BE2C (cell line): ENCODE measurements around the gene C20orf202.

ENCODE experiments used
- DNase-seq: peaks from one replicate; pipeline ENCODE4 v3.0.0-alpha.2; 2020
- H3K27me3 ChIP-seq: fragments of 250-450 bp; sonication (Bioruptor Pico); 2 replicates; pipeline ENCODE4 v1.5.1; 2020; ENCODE audit warnings: mild to moderate bottlenecking
- H3K36me3 ChIP-seq: fragments of 250-450 bp; sonication (Bioruptor Pico); 2 replicates; pipeline ENCODE4 v1.5.1; 2020; ENCODE audit warnings: mild to moderate bottlenecking
- H3K4me1 ChIP-seq: fragments of 250-450 bp; sonication (Bioruptor Pico); 2 replicates; pipeline ENCODE4 v1.5.1; 2020
- H3K4me3 ChIP-seq: 2 replicates; pipeline ENCODE4 v1.5.1; 2011; ENCODE audit warnings: low read depth, low read length
- H3K9me3 ChIP-seq: fragments of 250-450 bp; sonication (Bioruptor Pico); 2 replicates; pipeline ENCODE4 v1.5.1; 2020
- CTCF ChIP-seq: IDR thresholded peaks from 2 replicates; pipeline ENCODE4 v1.5.1; 2012; ENCODE audit warnings: mild to moderate bottlenecking, low read depth, low read length

The C20orf202 gene

GRCh38 chr20:1178623-1179022, 24.6 kb upstream of the C20orf202 start:
- H3K4me3 ChIP-seq = no peak overlapping the region
- DNase-seq = no peak
- H3K27me3 ChIP-seq = 0 out of 2 replicates have a peak, but pooled peaks cover 6% of the 10 kb centered on the region
- H3K36me3 ChIP-seq = no peaks in the 10 kb centered on the region
- H3K4me1 ChIP-seq = no peaks in the 10 kb centered on the region
- no peaks in the 10 kb centered on the region for H3K9me3 ChIP-seq
- no peak for TF ChIP-seq CTCF

- no peak for TF ChIP-seq CTCF
- no peaks in the 10 kb centered on the region for H3K36me3 ChIP-seq
- peaks cover 21% of the 10 kb centered on the region for H3K27me3 ChIP-seq
- no peak overlapping the region for H3K4me3 ChIP-seq
- DNase-seq = no peak
- no peaks in the 10 kb centered on the region for H3K9me3 ChIP-seq
- no peaks in the 10 kb centered on the region for H3K4me1 ChIP-seq
Observed at GRCh38 chr20:1180949-1181348, 22.3 kb upstream of the C20orf202 start.

GRCh38 chr20:1182106-1182505, 21.1 kb upstream of the C20orf202 start:
- no peaks in the 10 kb centered on the region for H3K36me3 ChIP-seq
- H3K27me3 ChIP-seq = peaks cover 21% of the 10 kb centered on the region
- no peaks in the 10 kb centered on the region for H3K4me1 ChIP-seq
- no peak for DNase-seq
- TF ChIP-seq CTCF = no peak
- H3K4me3 ChIP-seq = no peak overlapping the region
- H3K9me3 ChIP-seq = no peaks in the 10 kb centered on the region

GRCh38 chr20:1183153-1183552, 20.1 kb upstream of the C20orf202 start:
- no peaks in the 10 kb centered on the region for H3K36me3 ChIP-seq
- H3K4me3 ChIP-seq = no peak overlapping the region
- TF ChIP-seq CTCF = no peak
- no peaks in the 10 kb centered on the region for H3K9me3 ChIP-seq
- no peaks in the 10 kb centered on the region for H3K4me1 ChIP-seq
- H3K27me3 ChIP-seq = peaks cover 21% of the 10 kb centered on the region
- DNase-seq = no peak

- no peaks in the 10 kb centered on the region for H3K36me3 ChIP-seq
- DNase-seq = no peak
- H3K9me3 ChIP-seq = no peaks in the 10 kb centered on the region
- no peaks in the 10 kb centered on the region for H3K4me1 ChIP-seq
- no peak for TF ChIP-seq CTCF
- H3K4me3 ChIP-seq = no peak overlapping the region
- H3K27me3 ChIP-seq = peaks cover 21% of the 10 kb centered on the region
Observed at GRCh38 chr20:1184260-1184637, 19.0 kb upstream of the C20orf202 start.

GRCh38 chr20:1184638-1185315, 18.5 kb upstream of the C20orf202 start, which contains the start of gene TMEM74B:
TMEM74B (minus strand) TSS chr20:1184981; CDS start chr20:1183801, 1,180 bp downstream.
- Histone ChIP-seq H3K9me3 (no peaks in the 10 kb centered on the region), H3K4me3 (no peak within 1 kb of the TSS)
- no peak for DNase-seq

More at GRCh38 chr20:1184638-1185315, 18.5 kb upstream of the C20orf202 start, which contains the start of gene TMEM74B:
- no peak for TF ChIP-seq CTCF
- H3K4me1 ChIP-seq = no peaks in the 10 kb centered on the region
- peaks cover 21% of the 10 kb centered on the region for H3K27me3 ChIP-seq
- H3K36me3 ChIP-seq = no peaks in the 10 kb centered on the region
